ENCODE measurements around the gene TBC1D22B. TPM values are rescaled to one million over a fixed set of nuclear protein-coding genes. Genes with fewer than 3 reads are reported as not detected.

The TBC1D22B gene
- total and polyA plus RNA-seq, 2 of the 13 experiments (the other 11 are each of a cell fraction or from before 2014, with no cell fraction given) = 9.7 to 12.9 TPM

- peak; percentile 82 for FAIRE-seq
- no peak overlapping the region for H3K9ac ChIP-seq (ENCODE audit: insufficient read depth, low read depth, low read length)
- H3K79me2 ChIP-seq (ENCODE audit: insufficient read depth, low read length) = no peaks in the 10 kb centered on the region
- H3K36me3 ChIP-seq (replicated peaks in 1 of 2; ENCODE audit: control insufficient read depth in 1 of 2, insufficient read depth in 2 of 2, low read length in 2 of 2) = peaks cover 8 to 40% of the 10 kb centered on the region in 2 experiments
- no peaks in the 10 kb centered on the region for H4K20me1 ChIP-seq (ENCODE audit: insufficient read depth, low read length)
- intact Hi-C loops (cut with micrococcal nuclease; ENCODE audit: unreplicated experiment) = loop anchor here (2.0 kb wide), 1 partner anchor 57 kb away; no protein-coding TSS in a partner anchor
- H3K4me3 ChIP-seq (replicated peaks in 1 of 3; ENCODE audit: insufficient read depth in 1 of 3, low read depth in 2 of 3, low read length in 3 of 3) = no peak overlapping the region
- no peaks in the 10 kb centered on the region for H3K27me3 ChIP-seq (ENCODE audit: control insufficient read depth in 1 of 2, insufficient read depth in 2 of 2, low read length in 2 of 2)
- H3K9me3 ChIP-seq (ENCODE audit: low read length) = no peaks in the 10 kb centered on the region
- peak; percentile 96 for ATAC-seq
- in situ Hi-C loops (cut with HindIII; ENCODE audit: extremely low pct_ligation_motif_present, low pct_unique_long_range_greater_than_20kb) = no loop called here
- 50% methylated on average over 2 of the region's 2 CpGs for WGBS (ENCODE audit: low lambda C conversion rate)
- no peak overlapping the region for H3K27ac ChIP-seq (ENCODE audit: extremely low read length, insufficient read depth, low read length)
- ChIA-PET CTCF (ENCODE audit: low intra/inter-chr PET ratio, low total read pairs) (interaction anchor here (1.2 to 2.5 kb wide), 5 partner anchors 12 to 108 kb away, joined by 3 to 25 read pairs (median 5); no protein-coding TSS in a partner anchor), POLR2A (interaction anchor here (1.0 kb wide), 1 partner anchor 10 kb away, joined by 3 read pairs; no protein-coding TSS in a partner anchor)
- H3K4me2 ChIP-seq (ENCODE audit: low read depth, low read length) = no peak overlapping the region
- DNase-seq (ENCODE audit: low spot score) = peak; percentile 86
- no peak overlapping the region for H2AFZ ChIP-seq (ENCODE audit: low read length)
- BruUV-seq (replicated peaks) = TSS peak; percentile 49
- H3K4me1 ChIP-seq (ENCODE audit: insufficient read depth, low read length) = no peaks in the 10 kb centered on the region
- TF ChIP-seq ZBTB3 (CRISPR knock-in tag; IDR thresholded peaks at IDR 0.05; ENCODE audit: borderline replicate concordance, low read depth) (no peak), CCAR2 (optimal IDR thresholded peaks at IDR 0.05; ENCODE audit: low read depth, low read length) (no peak), ATF6 (CRISPR knock-in tag; conservative IDR thresholded peaks at IDR 0.05) (no peak), POGK (CRISPR knock-in tag; conservative IDR thresholded peaks at IDR 0.05) (no peak), MXI1 (IDR thresholded peaks at IDR 0.05; ENCODE audit: borderline replicate concordance, low read depth, low read length) (no peak), SUZ12 (IDR thresholded peaks at IDR 0.05; ENCODE audit: low read depth, low read length) (no peak), NCOR1 (IDR thresholded peaks at IDR 0.05; ENCODE audit: borderline replicate concordance, low read length) (no peak), KIAA2018 (CRISPR knock-in tag; IDR thresholded peaks at IDR 0.05; ENCODE audit: borderline replicate concordance) (no peak), ZNF839 (CRISPR knock-in tag; IDR thresholded peaks at IDR 0.05; ENCODE audit: borderline replicate concordance) (no peak), ZNF577 (CRISPR knock-in tag; IDR thresholded peaks at IDR 0.05; ENCODE audit: borderline replicate concordance, low read depth) (no peak), ZSCAN21 (CRISPR knock-in tag; IDR thresholded peaks at IDR 0.05; ENCODE audit: borderline replicate concordance) (0 out of 2 replicates have a peak, but pooled peaks have one; percentile 25), ZFP41 (CRISPR knock-in tag; IDR thresholded peaks at IDR 0.05; ENCODE audit: borderline replicate concordance) (no peak)
Observed at GRCh38 chr6:37381579-37381978, 124.0 kb downstream of the TBC1D22B start.

Data from HepG2 (cell line).